NCI-H2029 treated with DMSO at 0.1 percent for 48 hours (cell line): ENCODE measurements around the gene PTGES2.
"Not testable (repeated sequence)": the region's sequence is repeated elsewhere in the genome, so short reads cannot be mapped to it uniquely, and the experiment has no call there.

Source experiments
- DNase-seq: peaks from one replicate; lab custom pipeline; 2025; lab: John Stamatoyannopoulos, UW

Gene PTGES2

DNA sequence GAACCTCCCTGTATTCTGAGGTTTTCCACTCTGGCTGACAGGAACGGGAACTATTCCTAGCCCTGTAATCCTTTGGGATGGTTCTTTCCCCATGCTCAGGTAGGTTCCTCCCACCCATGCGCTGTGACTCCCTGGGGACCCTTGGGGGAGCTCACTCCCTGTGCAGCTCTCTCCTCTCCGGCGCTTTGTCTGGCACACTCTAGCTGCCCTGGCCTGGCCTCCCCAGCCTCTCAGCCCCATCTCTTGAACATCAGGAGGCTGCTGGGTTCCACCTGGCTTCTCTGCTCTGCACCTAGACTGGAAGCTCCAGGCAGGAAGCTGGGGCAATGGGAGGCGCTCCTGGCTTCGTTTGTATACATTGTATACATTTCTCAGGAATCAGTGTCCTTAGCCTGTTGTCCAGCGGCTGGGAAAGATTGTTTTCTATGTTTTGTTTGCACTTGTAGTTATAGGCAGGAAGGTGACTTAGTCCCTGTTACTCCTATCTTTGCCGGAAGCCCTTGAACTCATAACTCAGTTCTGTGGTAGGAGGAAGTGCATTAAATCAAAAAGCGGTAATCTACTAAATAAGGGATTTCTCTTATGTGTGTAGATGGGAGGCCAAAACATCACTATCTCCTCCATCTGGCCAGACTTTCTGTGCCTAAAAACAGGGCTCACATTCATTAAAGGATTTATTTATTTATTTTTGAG is 39.1 kb downstream of the PTGES2 start:
- DNase-seq = no peak

DNA sequence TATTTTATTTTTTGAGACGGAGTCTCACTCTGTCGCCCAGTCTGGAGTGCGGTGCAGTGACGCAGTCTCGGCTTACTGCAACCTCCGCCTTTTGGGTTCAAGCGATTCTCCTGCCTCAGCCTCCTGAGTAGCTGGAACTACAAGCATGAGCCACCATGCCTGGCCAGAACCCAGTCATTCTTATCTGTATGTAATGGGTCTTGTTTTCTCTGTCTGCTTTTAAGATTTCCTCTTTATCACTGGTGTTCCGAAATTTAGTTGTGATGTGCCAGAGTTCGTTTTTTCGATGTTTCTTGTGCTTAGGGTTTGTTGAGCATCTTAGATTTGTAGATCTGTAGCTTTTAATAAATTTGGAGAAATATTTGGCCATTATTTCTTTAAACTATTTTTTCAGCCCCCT is 40.3 kb downstream of the PTGES2 start:
- DNase-seq = no peak

DNA sequence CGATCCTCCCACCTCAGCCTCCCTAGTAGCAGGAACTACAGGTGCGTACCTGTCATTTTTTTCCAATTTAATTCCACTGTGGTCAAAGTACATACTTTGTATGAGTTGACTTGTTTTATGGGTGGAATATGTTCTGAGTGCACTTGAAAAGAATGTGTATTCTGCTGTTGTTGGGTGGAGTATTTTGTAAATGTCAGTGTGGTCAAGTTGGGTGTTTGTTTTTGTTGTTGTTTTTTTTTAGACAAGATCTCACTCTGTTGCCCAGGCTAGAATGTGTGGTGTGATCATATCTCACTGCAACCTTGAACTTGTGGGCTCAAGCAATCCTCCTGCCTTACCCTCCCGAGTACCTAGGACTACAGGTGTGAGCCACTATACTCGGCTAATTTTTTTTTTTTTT is 41.6 kb downstream of the PTGES2 start:
- no peak for DNase-seq

DNA sequence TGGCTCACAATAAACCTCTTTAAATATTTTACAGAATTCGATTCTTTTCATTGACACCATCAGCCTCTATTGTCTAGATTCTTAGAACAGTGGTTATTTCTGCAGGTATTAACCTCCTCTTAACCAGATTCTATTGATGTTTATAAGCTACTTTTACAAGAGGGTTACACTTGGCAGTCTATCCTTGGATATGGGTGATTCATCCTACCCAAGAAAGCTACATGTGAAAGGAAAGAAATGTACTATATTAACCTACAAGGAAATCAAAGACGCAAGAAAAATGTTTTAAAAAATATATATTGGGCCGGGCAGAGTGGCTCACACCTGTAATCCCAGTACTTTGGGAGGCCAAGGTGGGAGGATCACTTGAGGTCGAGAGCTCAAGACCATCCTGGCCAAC is 42.8 kb downstream of the PTGES2 start:
- no peak for DNase-seq

GRCh38 chr9:128082151-128082550 is 45.4 kb downstream of the PTGES2 start:
- no peak for DNase-seq

- DNase-seq = no peak
Observed at GRCh38 chr9:128081056-128081455, 46.5 kb downstream of the PTGES2 start.

- no peak for DNase-seq
Observed at GRCh38 chr9:128080206-128080605, 47.3 kb downstream of the PTGES2 start.

- peak; percentile 65 for DNase-seq
Observed at GRCh38 chr9:128078504-128079434, 48.8 kb downstream of the PTGES2 start.

DNA sequence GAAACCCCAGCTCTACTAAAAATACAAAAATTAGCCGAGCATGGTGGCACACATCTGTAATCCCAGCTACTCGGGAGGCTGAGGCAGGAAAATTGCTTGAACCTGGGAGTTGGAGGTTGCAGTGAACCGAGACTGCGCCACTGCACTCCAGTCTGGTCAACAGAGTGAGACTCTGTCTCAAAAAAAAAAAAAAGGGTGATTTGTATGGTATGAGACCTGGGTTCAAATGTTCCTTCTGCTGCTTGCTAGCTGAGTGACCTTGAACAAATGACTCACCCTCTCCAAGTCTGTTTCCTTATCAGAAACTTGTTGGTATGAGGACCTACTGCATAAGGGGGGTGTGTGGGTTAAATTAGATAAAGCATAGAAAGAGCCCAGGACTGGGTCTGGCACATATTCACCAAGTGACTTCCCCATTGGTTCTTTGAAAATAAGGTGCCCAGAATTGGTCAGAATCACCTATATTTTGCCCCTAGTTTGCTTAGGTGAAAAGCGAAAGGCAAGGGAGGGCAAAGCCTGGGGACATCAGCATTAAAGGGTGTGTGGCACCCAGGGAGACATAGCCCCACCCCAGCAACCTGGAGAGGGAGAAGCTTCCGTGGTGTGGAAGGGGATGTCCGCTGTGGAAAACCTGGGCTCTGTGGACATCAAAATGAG is 49.6 kb downstream of the PTGES2 start:
- DNase-seq = no peak

- no peak for DNase-seq
Observed at GRCh38 chr9:128073253-128073886, 54.2 kb downstream of the PTGES2 start.

- peak; percentile 56 for DNase-seq
Observed at GRCh38 chr9:128072144-128073021, 55.1 kb downstream of the PTGES2 start.

DNA sequence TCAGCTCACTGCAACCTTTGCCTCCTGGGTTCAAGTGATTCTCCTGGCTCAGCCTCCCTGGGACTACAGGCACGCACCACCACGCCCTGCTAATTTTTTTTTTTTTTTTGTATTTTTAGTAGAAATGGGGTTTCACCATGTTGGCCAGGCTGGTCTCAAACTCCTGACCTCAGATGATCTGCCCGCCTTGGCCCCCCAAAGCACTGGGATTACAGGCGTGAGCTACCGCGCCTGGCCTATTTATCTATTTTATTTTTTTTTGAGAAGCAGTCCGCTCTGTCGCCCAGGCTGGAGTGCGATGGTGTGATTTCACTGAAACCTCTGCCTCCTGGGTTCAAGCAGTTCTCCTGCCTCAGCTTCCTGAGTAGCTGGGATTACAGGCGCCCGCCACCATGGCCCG is 56.1 kb downstream of the PTGES2 start:
- DNase-seq = not testable (repeated sequence)

DNA sequence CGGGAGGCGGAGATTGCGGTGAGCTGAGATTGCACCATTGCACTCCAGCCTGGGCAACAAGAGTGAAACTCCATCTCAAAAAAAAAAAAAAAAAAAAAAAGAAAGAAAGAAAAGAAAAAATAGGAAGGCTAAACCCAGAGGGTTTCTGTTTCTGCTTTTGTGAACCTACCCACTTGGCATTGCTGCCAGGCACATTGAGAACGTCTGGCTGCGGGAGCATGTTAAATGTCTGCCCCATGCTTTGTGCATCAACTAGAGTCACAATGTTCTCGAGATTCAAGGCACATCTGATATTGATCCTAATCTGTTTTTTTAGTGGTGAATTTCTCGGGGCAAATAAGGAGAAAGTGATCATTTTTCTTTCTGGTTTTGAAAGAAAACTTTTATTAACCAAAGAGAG is 56.7 kb downstream of the PTGES2 start:
- DNase-seq = no peak
